Measurements from ENCODE around the gene SETX.

DNA sequence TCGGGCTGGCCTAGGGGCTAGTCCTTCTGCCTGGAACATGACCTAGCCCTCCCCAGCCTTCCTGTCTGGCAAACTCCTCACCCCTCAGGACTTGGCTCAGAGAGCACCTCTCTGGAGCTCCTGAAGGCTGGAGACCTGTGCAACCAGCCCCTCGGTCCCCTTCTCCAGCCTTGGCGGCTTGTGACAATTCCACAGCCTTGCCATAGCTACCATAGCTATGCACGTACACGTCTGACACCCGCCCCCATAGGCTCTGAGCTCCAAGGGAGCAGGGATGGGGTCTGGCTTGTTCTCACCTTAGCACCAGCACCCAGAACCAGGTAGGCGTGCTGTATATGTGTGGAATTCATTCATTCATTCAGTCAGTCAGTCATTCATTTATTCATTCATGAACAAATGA, 143.2 kb downstream of the SETX start:
- TF ChIP-seq, protein P1, sequence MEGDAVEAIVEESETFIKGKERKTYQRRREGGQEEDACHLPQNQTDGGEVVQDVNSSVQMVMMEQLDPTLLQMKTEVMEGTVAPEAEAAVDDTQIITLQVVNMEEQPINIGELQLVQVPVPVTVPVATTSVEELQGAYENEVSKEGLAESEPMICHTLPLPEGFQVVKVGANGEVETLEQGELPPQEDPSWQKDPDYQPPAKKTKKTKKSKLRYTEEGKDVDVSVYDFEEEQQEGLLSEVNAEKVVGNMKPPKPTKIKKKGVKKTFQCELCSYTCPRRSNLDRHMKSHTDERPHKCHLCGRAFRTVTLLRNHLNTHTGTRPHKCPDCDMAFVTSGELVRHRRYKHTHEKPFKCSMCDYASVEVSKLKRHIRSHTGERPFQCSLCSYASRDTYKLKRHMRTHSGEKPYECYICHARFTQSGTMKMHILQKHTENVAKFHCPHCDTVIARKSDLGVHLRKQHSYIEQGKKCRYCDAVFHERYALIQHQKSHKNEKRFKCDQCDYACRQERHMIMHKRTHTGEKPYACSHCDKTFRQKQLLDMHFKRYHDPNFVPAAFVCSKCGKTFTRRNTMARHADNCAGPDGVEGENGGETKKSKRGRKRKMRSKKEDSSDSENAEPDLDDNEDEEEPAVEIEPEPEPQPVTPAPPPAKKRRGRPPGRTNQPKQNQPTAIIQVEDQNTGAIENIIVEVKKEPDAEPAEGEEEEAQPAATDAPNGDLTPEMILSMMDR (IDR thresholded peaks at IDR 0.05; ENCODE audit: insufficient read depth, low read length), result no peak
- TF ChIP-seq GABPA (IDR thresholded peaks at IDR 0.05; ENCODE audit: low read depth), result no peak
- TF ChIP-seq, protein P2, sequence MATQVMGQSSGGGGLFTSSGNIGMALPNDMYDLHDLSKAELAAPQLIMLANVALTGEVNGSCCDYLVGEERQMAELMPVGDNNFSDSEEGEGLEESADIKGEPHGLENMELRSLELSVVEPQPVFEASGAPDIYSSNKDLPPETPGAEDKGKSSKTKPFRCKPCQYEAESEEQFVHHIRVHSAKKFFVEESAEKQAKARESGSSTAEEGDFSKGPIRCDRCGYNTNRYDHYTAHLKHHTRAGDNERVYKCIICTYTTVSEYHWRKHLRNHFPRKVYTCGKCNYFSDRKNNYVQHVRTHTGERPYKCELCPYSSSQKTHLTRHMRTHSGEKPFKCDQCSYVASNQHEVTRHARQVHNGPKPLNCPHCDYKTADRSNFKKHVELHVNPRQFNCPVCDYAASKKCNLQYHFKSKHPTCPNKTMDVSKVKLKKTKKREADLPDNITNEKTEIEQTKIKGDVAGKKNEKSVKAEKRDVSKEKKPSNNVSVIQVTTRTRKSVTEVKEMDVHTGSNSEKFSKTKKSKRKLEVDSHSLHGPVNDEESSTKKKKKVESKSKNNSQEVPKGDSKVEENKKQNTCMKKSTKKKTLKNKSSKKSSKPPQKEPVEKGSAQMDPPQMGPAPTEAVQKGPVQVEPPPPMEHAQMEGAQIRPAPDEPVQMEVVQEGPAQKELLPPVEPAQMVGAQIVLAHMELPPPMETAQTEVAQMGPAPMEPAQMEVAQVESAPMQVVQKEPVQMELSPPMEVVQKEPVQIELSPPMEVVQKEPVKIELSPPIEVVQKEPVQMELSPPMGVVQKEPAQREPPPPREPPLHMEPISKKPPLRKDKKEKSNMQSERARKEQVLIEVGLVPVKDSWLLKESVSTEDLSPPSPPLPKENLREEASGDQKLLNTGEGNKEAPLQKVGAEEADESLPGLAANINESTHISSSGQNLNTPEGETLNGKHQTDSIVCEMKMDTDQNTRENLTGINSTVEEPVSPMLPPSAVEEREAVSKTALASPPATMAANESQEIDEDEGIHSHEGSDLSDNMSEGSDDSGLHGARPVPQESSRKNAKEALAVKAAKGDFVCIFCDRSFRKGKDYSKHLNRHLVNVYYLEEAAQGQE (IDR thresholded peaks at IDR 0.05; ENCODE audit: insufficient replicate concordance, low read depth), result no peak
- TF ChIP-seq POLR2AphosphoS5 (IDR thresholded peaks at IDR 0.05; ENCODE audit: low read depth), result no peak
- TF ChIP-seq SPI1 (IDR thresholded peaks at IDR 0.05; ENCODE audit: borderline replicate concordance, low read depth), result no peak
